ENCODE results near the gene MKLN1. TPM values are rescaled to one million over a fixed set of nuclear protein-coding genes. Genes with fewer than 3 reads are reported as not detected.

The MKLN1 gene
- total and polyA plus RNA-seq, 2 of the 4 experiments (the other 2 are of a cell fraction), result 17.5 to 52.0 TPM

- Histone ChIP-seq H3K27ac (ENCODE audit: insufficient read depth, low read length) (no peak overlapping the region), H3K4me2 (ENCODE audit: low read depth, low read length) (no peak overlapping the region), H3K14ac (replicated peaks; ENCODE audit: low read depth, low read length) (no peak overlapping the region), H3K4me1 (ENCODE audit: control insufficient read depth, insufficient read depth, low read length) (peaks cover 26% of the 10 kb centered on the region), H3K9me3 (ENCODE audit: control insufficient read depth, insufficient read depth, low read length) (no peaks in the 10 kb centered on the region), H3K56ac (ENCODE audit: extremely low read depth, insufficient read depth, low read length) (no peak overlapping the region), H4K8ac (ENCODE audit: low read depth in 2 of 2, low read length in 2 of 2) (no peak overlapping the region), H4K20me1 (ENCODE audit: insufficient read depth, low read length) (peaks cover 13% of the 10 kb centered on the region), H2BK5ac (ENCODE audit: low read depth, low read length, poor library complexity, severe bottlenecking) (no peak overlapping the region), H4K91ac (ENCODE audit: insufficient read depth, low read depth, low read length) (no peak overlapping the region), H3K27me3 (ENCODE audit: control insufficient read depth, insufficient read depth, low read length) (no peaks in the 10 kb centered on the region), H2AK5ac (ENCODE audit: low read depth, low read length) (no peak overlapping the region; the same call in 1 of the 2 replicates), H2BK20ac (ENCODE audit: low read depth, low read length) (no peak overlapping the region), H3K4me3 (ENCODE audit: insufficient read depth, low read depth, low read length) (no peak overlapping the region), H2BK15ac (ENCODE audit: low read depth, low read length) (no peak overlapping the region), H4K5ac (ENCODE audit: low read depth, low read length) (no peak overlapping the region), H3K23ac (ENCODE audit: low read depth, low read length) (no peak overlapping the region), H3K36me3 (ENCODE audit: control insufficient read depth, insufficient read depth, low read length) (peaks cover 3% of the 10 kb centered on the region; the same call in 1 of the 2 replicates), H3K18ac (ENCODE audit: low read depth, low read length) (no peak overlapping the region), H2BK120ac (ENCODE audit: low read depth, low read length) (no peak overlapping the region), H3K79me1 (ENCODE audit: low read depth in 1 of 2, low read length in 2 of 2) (peaks cover 0 to 8% of the 10 kb centered on the region in 2 experiments; a peak in 1 of 4 replicates), H3K4ac (ENCODE audit: low read depth, low read length) (peak overlapping the region; percentile 5; the same call in 1 of the 2 replicates), H2AFZ (replicated peaks; ENCODE audit: low read length, poor library complexity) (no peak overlapping the region), H3K9ac (ENCODE audit: low read depth, low read length) (no peak overlapping the region), H2AK9ac (replicated peaks; ENCODE audit: low read depth, low read length, poor library complexity) (peak overlapping the region; percentile 6), H3K9me1 (ENCODE audit: insufficient read depth, low read length) (peaks cover 27% of the 10 kb centered on the region)
- POLR2A ChIA-PET (ENCODE audit: unreplicated experiment), result interaction anchor here (1.2 kb wide), 1 partner anchor 9 kb away, joined by 3 read pairs; no protein-coding TSS in a partner anchor
- 71% methylated on average over 5 of the region's 14 CpGs; no CpG with 5 or more reads in 1 of the 2 experiments for WGBS, 2 experiments (ENCODE audit: extremely low coverage in 2 of 2, insufficient read length in 1 of 2)
- in situ Hi-C loops (cut with MboI; ENCODE audit: low sequenced_read_pairs), result no loop called here
- no peak for DNase-seq
- dilution Hi-C loops (cut with HindIII; ENCODE audit: low sequenced_read_pairs, unreplicated experiment), result no loop called here
- CTCF ChIA-PET, result interaction anchor here (0.6 to 1.1 kb wide), 2 partner anchors 13 to 20 kb away, joined by 4 read pairs; no protein-coding TSS in a partner anchor
- ATAC-seq (ENCODE audit: low read depth), result no peak; the same call in 1 of the 2 replicates
- BruUV-seq (replicated peaks), result no TSS peak
- no peak for TF ChIP-seq FOS (IDR thresholded peaks at IDR 0.05; ENCODE audit: low read depth, low read length)
- TF ChIP-seq, protein P1, sequence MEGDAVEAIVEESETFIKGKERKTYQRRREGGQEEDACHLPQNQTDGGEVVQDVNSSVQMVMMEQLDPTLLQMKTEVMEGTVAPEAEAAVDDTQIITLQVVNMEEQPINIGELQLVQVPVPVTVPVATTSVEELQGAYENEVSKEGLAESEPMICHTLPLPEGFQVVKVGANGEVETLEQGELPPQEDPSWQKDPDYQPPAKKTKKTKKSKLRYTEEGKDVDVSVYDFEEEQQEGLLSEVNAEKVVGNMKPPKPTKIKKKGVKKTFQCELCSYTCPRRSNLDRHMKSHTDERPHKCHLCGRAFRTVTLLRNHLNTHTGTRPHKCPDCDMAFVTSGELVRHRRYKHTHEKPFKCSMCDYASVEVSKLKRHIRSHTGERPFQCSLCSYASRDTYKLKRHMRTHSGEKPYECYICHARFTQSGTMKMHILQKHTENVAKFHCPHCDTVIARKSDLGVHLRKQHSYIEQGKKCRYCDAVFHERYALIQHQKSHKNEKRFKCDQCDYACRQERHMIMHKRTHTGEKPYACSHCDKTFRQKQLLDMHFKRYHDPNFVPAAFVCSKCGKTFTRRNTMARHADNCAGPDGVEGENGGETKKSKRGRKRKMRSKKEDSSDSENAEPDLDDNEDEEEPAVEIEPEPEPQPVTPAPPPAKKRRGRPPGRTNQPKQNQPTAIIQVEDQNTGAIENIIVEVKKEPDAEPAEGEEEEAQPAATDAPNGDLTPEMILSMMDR (conservative IDR thresholded peaks at IDR 0.05; ENCODE audit: low read depth, low read length), result no peak
- TF ChIP-seq RFX5 (IDR thresholded peaks at IDR 0.05; ENCODE audit: low read depth, low read length), result no peak
- TF ChIP-seq NFE2L2 (IDR thresholded peaks at IDR 0.05; ENCODE audit: low read depth, low read length), result no peak
- TF ChIP-seq, protein P2, sequence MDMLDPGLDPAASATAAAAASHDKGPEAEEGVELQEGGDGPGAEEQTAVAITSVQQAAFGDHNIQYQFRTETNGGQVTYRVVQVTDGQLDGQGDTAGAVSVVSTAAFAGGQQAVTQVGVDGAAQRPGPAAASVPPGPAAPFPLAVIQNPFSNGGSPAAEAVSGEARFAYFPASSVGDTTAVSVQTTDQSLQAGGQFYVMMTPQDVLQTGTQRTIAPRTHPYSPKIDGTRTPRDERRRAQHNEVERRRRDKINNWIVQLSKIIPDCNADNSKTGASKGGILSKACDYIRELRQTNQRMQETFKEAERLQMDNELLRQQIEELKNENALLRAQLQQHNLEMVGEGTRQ (IDR thresholded peaks at IDR 0.05; ENCODE audit: low read depth, low read length), result no peak
- no peak for TF ChIP-seq MAFK (IDR thresholded peaks at IDR 0.05; ENCODE audit: low read depth, low read length)
- intact Hi-C loops (cut with micrococcal nuclease), result loop anchor here (2.0 kb wide), 1 partner anchor 393 kb away; no protein-coding TSS in a partner anchor
Measured at GRCh38 chr7:131501930-131502685, 174.4 kb downstream of the MKLN1 start.
